Measurements from ENCODE around the gene TUBGCP6. TPM values are rescaled to one million over a fixed set of nuclear protein-coding genes. Genes with fewer than 3 reads are reported as not detected.

The TUBGCP6 gene
- total RNA-seq, 1 donor from 2014 or later, result 27.2 TPM

DNA sequence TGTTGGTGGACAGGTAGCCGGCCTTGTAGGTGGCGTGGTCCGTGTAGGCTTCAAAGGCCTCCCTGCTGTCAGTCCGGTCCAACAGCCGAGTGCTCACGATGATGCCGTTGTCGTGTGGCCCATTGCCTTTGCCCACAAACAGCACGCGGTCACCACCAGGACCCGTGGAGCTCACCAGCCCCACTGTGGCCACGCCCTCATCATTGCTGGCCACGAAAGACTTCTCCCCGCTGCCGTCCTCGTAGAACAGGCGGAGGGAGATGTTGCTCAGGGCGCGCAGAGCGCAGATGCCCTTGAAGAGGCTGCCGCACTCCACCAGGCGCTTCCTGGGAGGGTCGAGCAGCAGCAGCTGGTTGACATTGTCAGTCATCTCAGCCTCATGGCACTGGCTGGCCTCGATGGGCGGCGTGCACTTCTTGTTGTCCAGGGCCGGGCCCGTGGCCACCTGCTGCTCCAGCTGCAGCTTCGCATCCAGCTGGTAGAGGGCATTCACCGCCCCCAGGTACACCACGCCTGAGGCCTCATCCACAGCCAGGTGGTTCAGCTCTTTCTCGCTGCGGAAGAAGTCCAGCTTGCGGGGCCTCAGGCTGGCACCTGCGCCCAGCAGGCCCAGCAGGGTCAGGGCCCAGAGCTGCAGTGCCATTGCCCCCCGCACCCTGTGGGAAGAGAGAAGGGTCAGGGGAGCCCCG lies 45.3 kb upstream of the TUBGCP6 start:
- TF ChIP-seq, protein P1, sequence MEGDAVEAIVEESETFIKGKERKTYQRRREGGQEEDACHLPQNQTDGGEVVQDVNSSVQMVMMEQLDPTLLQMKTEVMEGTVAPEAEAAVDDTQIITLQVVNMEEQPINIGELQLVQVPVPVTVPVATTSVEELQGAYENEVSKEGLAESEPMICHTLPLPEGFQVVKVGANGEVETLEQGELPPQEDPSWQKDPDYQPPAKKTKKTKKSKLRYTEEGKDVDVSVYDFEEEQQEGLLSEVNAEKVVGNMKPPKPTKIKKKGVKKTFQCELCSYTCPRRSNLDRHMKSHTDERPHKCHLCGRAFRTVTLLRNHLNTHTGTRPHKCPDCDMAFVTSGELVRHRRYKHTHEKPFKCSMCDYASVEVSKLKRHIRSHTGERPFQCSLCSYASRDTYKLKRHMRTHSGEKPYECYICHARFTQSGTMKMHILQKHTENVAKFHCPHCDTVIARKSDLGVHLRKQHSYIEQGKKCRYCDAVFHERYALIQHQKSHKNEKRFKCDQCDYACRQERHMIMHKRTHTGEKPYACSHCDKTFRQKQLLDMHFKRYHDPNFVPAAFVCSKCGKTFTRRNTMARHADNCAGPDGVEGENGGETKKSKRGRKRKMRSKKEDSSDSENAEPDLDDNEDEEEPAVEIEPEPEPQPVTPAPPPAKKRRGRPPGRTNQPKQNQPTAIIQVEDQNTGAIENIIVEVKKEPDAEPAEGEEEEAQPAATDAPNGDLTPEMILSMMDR (IDR thresholded peaks at IDR 0.05; ENCODE audit: insufficient read depth, low read length, poor library complexity, severe bottlenecking), result no peak
- no peak for DNase-seq (ENCODE audit: low read depth)
- peaks cover 2% of the 10 kb centered on the region for H3K36me3 ChIP-seq (ENCODE audit: control insufficient read depth, insufficient read depth, low read length)
- H3K4me3 ChIP-seq (ENCODE audit: low read depth, low read length), result no peak overlapping the region
- no peaks in the 10 kb centered on the region for H3K27me3 ChIP-seq (ENCODE audit: control insufficient read depth, insufficient read depth, low read length)

DNA sequence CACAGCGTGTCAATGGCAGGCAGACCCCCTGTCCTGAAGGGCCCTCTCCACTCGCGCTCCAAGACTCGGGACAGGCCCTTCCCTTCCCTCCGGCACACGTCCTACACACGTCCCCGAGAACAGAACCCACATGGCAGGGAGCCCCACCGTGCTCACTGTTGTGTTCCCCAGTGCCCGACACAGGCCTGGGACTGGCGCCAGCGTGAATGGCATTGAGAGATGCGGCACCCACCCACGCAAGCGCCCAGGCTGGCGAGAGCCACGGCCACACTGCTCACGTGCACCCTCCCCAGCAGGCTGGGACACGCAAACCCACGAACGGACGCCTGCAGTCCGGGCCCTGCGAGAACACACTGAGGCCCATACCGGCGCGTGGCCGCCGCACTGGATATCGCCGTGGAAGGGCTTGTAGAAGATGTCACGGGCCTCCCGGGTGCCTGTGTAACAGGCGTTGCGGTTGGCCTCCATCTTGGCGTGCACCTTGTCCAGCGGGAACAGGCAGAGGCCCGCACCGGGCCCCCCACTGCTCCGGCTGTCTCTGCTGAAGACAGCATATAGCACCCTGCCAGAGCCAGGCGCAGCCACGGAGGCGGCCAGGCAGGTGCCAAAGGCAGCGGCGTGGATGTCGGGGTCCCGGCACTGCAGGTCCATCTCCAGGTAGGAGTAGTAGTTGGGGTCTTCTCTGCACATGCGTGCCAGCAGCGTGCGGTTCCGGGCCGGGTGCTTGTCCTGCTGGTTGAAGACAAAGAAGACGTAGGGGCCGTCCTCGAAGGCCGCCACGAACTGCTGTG lies 44.5 kb upstream of the TUBGCP6 start:
- no peak for DNase-seq (ENCODE audit: low read depth)
- Histone ChIP-seq H3K4me3 (ENCODE audit: low read depth, low read length) (no peak overlapping the region), H3K36me3 (ENCODE audit: control insufficient read depth, insufficient read depth, low read length) (peaks cover 2% of the 10 kb centered on the region), H3K27me3 (ENCODE audit: control insufficient read depth, insufficient read depth, low read length) (no peaks in the 10 kb centered on the region)
- TF ChIP-seq, protein P1 (IDR thresholded peaks at IDR 0.05; ENCODE audit: insufficient read depth, low read length, poor library complexity, severe bottlenecking), result no peak

DNA sequence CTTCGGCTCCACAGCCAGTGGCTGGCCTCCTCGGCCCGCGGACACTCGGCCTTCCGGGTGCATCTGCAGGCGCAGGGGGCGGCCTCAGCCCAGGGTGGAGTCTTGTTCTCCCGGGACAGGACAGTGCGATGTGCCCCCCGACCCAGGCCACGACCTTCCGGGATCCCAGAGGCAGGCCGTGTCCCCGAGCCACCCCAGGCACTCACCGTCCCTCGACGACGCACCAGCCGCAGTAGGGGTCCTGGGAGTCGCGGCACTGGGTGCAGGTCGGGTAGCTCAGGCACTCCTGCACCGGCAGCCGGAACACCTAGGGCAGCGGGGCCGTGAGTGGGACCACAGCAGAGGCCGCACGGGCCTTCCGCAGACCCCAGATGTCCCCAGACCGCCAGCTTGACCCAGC lies 42.9 kb upstream of the TUBGCP6 start:
- H3K36me3 ChIP-seq (ENCODE audit: control insufficient read depth, insufficient read depth, low read length), result peaks cover 6% of the 10 kb centered on the region
- no peak for DNase-seq (ENCODE audit: low read depth)
- TF ChIP-seq, protein P1 (IDR thresholded peaks at IDR 0.05; ENCODE audit: insufficient read depth, low read length, poor library complexity, severe bottlenecking), result no peak
- H3K27me3 ChIP-seq (ENCODE audit: control insufficient read depth, insufficient read depth, low read length), result no peaks in the 10 kb centered on the region
- no peak overlapping the region for H3K4me3 ChIP-seq (ENCODE audit: low read depth, low read length)

GRCh38 chr22:50286701-50287318 lies 42.0 kb upstream of the TUBGCP6 start:
- H3K36me3 ChIP-seq (ENCODE audit: control insufficient read depth, insufficient read depth, low read length), result peaks cover 6% of the 10 kb centered on the region
- H3K4me3 ChIP-seq (ENCODE audit: low read depth, low read length), result no peak overlapping the region
- no peak for DNase-seq (ENCODE audit: low read depth)
- no peaks in the 10 kb centered on the region for H3K27me3 ChIP-seq (ENCODE audit: control insufficient read depth, insufficient read depth, low read length)
- TF ChIP-seq, protein P1 (IDR thresholded peaks at IDR 0.05; ENCODE audit: insufficient read depth, low read length, poor library complexity, severe bottlenecking), result no peak

- TF ChIP-seq, protein P1 (IDR thresholded peaks at IDR 0.05; ENCODE audit: insufficient read depth, low read length, poor library complexity, severe bottlenecking), result no peak
- peaks cover 5% of the 10 kb centered on the region for H3K36me3 ChIP-seq (ENCODE audit: control insufficient read depth, insufficient read depth, low read length)
- H3K27me3 ChIP-seq (ENCODE audit: control insufficient read depth, insufficient read depth, low read length), result no peaks in the 10 kb centered on the region
- DNase-seq (ENCODE audit: low read depth), result no peak
- no peak overlapping the region for H3K4me3 ChIP-seq (ENCODE audit: low read depth, low read length)
Measured at GRCh38 chr22:50286275-50286674, 41.5 kb upstream of the TUBGCP6 start.
